GM23338 (cell line): ENCODE results near the gene CCDC175. TPM values are rescaled to one million over a fixed set of nuclear protein-coding genes. Genes with fewer than 3 reads are reported as not detected.

Experiments
- ATAC-seq: fragments of 200-7000 bp; cut with Tn5 transposase; 3 replicates; pipeline ENCODE4 v1.9.1; 2020
- DNase-seq: peaks from one replicate; pipeline ENCODE4 v3.0.0-alpha.2; 2015; ENCODE audit warnings: low spot score
- H2AFZ ChIP-seq: fragments of 200-600 bp; sonication (generic); 2 replicates; pipeline ENCODE4 v1.8.0; 2016; ENCODE audit warnings: antibody characterized with exemption, mild to moderate bottlenecking, moderate library complexity
- H3F3A ChIP-seq: fragments of 200-600 bp; sonication (generic); replicated peaks from 2 replicates; pipeline ENCODE4 v1.8.0; 2017; ENCODE audit warnings: antibody characterized with exemption, mixed run types, low read depth
- H3K27ac ChIP-seq: fragments of 200-600 bp; sonication (generic); 2 replicates; pipeline ENCODE4 v1.6.1; 2016; ENCODE audit warnings: low read depth
- H3K27me3 ChIP-seq: fragments of 200-600 bp; sonication (generic); 2 replicates; pipeline ENCODE4 v1.8.0; 2016; ENCODE audit warnings: mild to moderate bottlenecking, mixed run types, moderate library complexity; ENCODE audit not compliant: insufficient read depth
- H3K36me3 ChIP-seq: fragments of 200-600 bp; sonication (generic); 2 replicates; pipeline ENCODE4 v1.8.0; 2016; ENCODE audit warnings: mild to moderate bottlenecking; ENCODE audit not compliant: insufficient read depth
- H3K4me1 ChIP-seq: fragments of 200-600 bp; sonication (generic); 2 replicates; pipeline ENCODE4 v1.8.0; 2016; ENCODE audit warnings: mild to moderate bottlenecking, moderate library complexity; ENCODE audit not compliant: insufficient read depth
- H3K4me2 ChIP-seq: fragments of 200-600 bp; sonication (generic); 2 replicates; pipeline ENCODE4 v1.7.1; 2017; ENCODE audit warnings: mixed run types
- H3K4me3 ChIP-seq: fragments of 200-600 bp; sonication (generic); 2 replicates; pipeline ENCODE4 v1.6.1; 2016; ENCODE audit warnings: mixed run types
- H3K79me2 ChIP-seq: fragments of 200-600 bp; sonication (generic); replicated peaks from 2 replicates; pipeline ENCODE4 v1.8.0; 2017; ENCODE audit warnings: mild to moderate bottlenecking; ENCODE audit not compliant: insufficient read depth
- H3K9me2 ChIP-seq: fragments of 200-600 bp; sonication (generic); 2 replicates; pipeline ENCODE4 v1.8.0; 2017; ENCODE audit not compliant: insufficient read depth
- H4K20me1 ChIP-seq: fragments of 200-600 bp; sonication (generic); replicated peaks from 2 replicates; pipeline ENCODE4 v1.8.0; 2017; ENCODE audit warnings: mild to moderate bottlenecking; ENCODE audit not compliant: insufficient read depth
- H3K27ac Mint-ChIP-seq: 2 replicates; pipeline ENCODE4 v1.8.0; 2020; ENCODE audit warnings: inconsistent platforms, mild to moderate bottlenecking, moderate library complexity, mixed read lengths
- H3K27me3 Mint-ChIP-seq: 3 replicates; pipeline ENCODE4 v1.8.0; 2022; ENCODE audit warnings: low read depth, mild to moderate bottlenecking, moderate library complexity, mixed read lengths, inconsistent platforms; ENCODE audit not compliant: insufficient read depth, poor library complexity
- H3K36me3 Mint-ChIP-seq: 3 replicates; pipeline ENCODE4 v1.8.0; 2021; ENCODE audit warnings: low read depth, mild to moderate bottlenecking, inconsistent platforms, moderate library complexity, mixed read lengths
- H3K4me1 Mint-ChIP-seq: 3 replicates; pipeline ENCODE4 v1.8.0; 2020; ENCODE audit warnings: mild to moderate bottlenecking, inconsistent platforms, mixed read lengths
- H3K4me3 Mint-ChIP-seq: 3 replicates; pipeline ENCODE4 v1.8.0; 2021; ENCODE audit warnings: moderate library complexity, mild to moderate bottlenecking, inconsistent platforms, mixed read lengths
- H3K9me3 Mint-ChIP-seq: 3 replicates; pipeline ENCODE4 v1.8.0; 2020; ENCODE audit warnings: moderate library complexity, mild to moderate bottlenecking, inconsistent platforms, mixed read lengths
- CREB1 ChIP-seq: fragments of 250-450 bp; sonication (Bioruptor Pico); IDR thresholded peaks from 2 replicates; pipeline ENCODE4 v1.5.0; 2020; ENCODE audit warnings: low read depth, mild to moderate bottlenecking, moderate library complexity
- JUNB ChIP-seq: IDR thresholded peaks from one replicate; pipeline ENCODE4 v1.6.1; 2016; ENCODE audit warnings: antibody characterized with exemption; ENCODE audit not compliant: unreplicated experiment
- POLR2AphosphoS5 ChIP-seq: IDR thresholded peaks from 2 replicates; pipeline ENCODE4 v1.6.1; 2016; ENCODE audit warnings: antibody characterized with exemption, low read depth
- STAT1 ChIP-seq: IDR thresholded peaks from one replicate; pipeline ENCODE4 v1.6.1; 2016; ENCODE audit warnings: antibody characterized with exemption; ENCODE audit not compliant: unreplicated experiment
- ZNF114 ChIP-seq: fragments of 250-450 bp; sonication (Bioruptor Pico); IDR thresholded peaks from 2 replicates; pipeline ENCODE4 v1.5.0; 2020; ENCODE audit warnings: mild to moderate bottlenecking, moderate library complexity
- ZNF331 ChIP-seq: fragments of 250-450 bp; sonication (Bioruptor Pico); IDR thresholded peaks from 2 replicates; pipeline ENCODE4 v1.5.0; 2020; ENCODE audit warnings: low read depth, mild to moderate bottlenecking, moderate library complexity
- polyA plus RNA-seq: library from polyadenylated mRNA; unstranded; fragments of >200 nt; fragmentation: Nextera tagmentation; extraction: Ambion mirVana; gene quantifications from 2 replicates; pipeline ENCODE4 v1.2.1, GENCODE V29; 2016
- total RNA-seq: library from RNA; depleted of rRNA; stranded (reverse); fragments of >200 nt; shearing (Covaris generic); gene quantifications from 2 replicates; pipeline ENCODE4 v1.2.3, GENCODE V29; 2014
- TF ChIP-seq, protein P1 (sequence below), 2 experiments: fragments of 200-600 bp in 1 of 2; sonication (generic) in 1 of 2; conservative IDR thresholded peaks; 2 replicates each; pipeline versions ENCODE4 v1.5.1 to v1.6.1; 2016 to 2017; ENCODE audit warnings: antibody characterized with exemption in 2 of 2, low read depth in 2 of 2, mild to moderate bottlenecking in 2 of 2, moderate library complexity in 1 of 2
- TF ChIP-seq, protein P2 (sequence below): IDR thresholded peaks from 2 replicates; pipeline ENCODE4 v1.6.1; 2016; ENCODE audit warnings: antibody characterized with exemption
- TF ChIP-seq, protein P3 (sequence below): fragments of 250-450 bp; sonication (Bioruptor Pico); IDR thresholded peaks from 2 replicates; pipeline ENCODE4 v1.5.0; 2020; ENCODE audit warnings: mild to moderate bottlenecking, moderate library complexity
- TF ChIP-seq, protein P4 (sequence below): IDR thresholded peaks from one replicate; pipeline ENCODE4 v1.6.1; 2018; ENCODE audit warnings: antibody characterized with exemption; ENCODE audit not compliant: unreplicated experiment

CCDC175 gene
- total and polyA plus RNA-seq, 2 experiments from 2014 or later, result 0.50 TPM; not detected in 1

DNA sequence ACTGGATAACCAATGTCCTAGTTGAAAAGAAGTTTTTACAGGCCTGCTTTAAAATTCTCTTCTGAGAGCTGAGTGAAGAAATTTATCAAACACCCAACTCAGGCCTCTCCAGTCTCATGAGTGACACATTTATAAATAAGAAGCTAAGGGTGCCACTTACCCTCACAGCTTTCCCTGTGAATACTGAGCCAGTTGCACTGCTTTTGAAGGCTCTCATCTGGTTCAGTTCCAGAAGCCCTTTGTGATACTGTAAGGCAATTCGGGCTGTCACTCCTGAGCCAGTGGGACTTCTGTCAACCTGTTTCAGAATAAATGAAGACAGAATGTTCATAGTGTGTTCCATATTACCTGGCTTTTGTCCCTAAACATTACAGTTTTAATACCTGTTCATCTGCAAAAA is 100.9 kb downstream of the CCDC175 start:
- peaks cover 3% of the 10 kb centered on the region; the same call in 1 of the 3 replicates for H3K4me1 Mint-ChIP-seq
- H2AFZ ChIP-seq, result no peak overlapping the region
- peaks cover 2% of the 10 kb centered on the region for H3K27me3 Mint-ChIP-seq
- no peaks in the 10 kb centered on the region for H3K9me2 ChIP-seq
- ATAC-seq, result no peak
- H4K20me1 ChIP-seq, result peaks cover 11% of the 10 kb centered on the region; the same call in 1 of the 2 replicates
- H3K27ac ChIP-seq, result no peak overlapping the region
- no peak overlapping the region for H3K27ac Mint-ChIP-seq
- no peak for DNase-seq
- H3K4me2 ChIP-seq, result no peak overlapping the region
- no peaks in the 10 kb centered on the region for H3K4me1 ChIP-seq
- H3K4me3 ChIP-seq, result no peak overlapping the region
- H3K79me2 ChIP-seq, result 0 out of 2 replicates have a peak, but pooled peaks cover under 1% of the 10 kb centered on the region
- H3F3A ChIP-seq, result no peaks in the 10 kb centered on the region
- TF ChIP-seq, protein P1, sequence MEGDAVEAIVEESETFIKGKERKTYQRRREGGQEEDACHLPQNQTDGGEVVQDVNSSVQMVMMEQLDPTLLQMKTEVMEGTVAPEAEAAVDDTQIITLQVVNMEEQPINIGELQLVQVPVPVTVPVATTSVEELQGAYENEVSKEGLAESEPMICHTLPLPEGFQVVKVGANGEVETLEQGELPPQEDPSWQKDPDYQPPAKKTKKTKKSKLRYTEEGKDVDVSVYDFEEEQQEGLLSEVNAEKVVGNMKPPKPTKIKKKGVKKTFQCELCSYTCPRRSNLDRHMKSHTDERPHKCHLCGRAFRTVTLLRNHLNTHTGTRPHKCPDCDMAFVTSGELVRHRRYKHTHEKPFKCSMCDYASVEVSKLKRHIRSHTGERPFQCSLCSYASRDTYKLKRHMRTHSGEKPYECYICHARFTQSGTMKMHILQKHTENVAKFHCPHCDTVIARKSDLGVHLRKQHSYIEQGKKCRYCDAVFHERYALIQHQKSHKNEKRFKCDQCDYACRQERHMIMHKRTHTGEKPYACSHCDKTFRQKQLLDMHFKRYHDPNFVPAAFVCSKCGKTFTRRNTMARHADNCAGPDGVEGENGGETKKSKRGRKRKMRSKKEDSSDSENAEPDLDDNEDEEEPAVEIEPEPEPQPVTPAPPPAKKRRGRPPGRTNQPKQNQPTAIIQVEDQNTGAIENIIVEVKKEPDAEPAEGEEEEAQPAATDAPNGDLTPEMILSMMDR (conservative IDR thresholded peaks at IDR 0.05; ENCODE audit: low read depth in 2 of 2), result no peak
- TF ChIP-seq CREB1 (CRISPR knock-in tag), result no peak
- no peak for TF ChIP-seq ZNF331 (CRISPR knock-in tag)
- TF ChIP-seq, protein P2, sequence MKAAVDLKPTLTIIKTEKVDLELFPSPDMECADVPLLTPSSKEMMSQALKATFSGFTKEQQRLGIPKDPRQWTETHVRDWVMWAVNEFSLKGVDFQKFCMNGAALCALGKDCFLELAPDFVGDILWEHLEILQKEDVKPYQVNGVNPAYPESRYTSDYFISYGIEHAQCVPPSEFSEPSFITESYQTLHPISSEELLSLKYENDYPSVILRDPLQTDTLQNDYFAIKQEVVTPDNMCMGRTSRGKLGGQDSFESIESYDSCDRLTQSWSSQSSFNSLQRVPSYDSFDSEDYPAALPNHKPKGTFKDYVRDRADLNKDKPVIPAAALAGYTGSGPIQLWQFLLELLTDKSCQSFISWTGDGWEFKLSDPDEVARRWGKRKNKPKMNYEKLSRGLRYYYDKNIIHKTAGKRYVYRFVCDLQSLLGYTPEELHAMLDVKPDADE, result no peak
- H3K36me3 ChIP-seq, result peaks cover 19% of the 10 kb centered on the region
- H3K36me3 Mint-ChIP-seq, result peaks cover 30% of the 10 kb centered on the region
- H3K9me3 Mint-ChIP-seq, result no peaks in the 10 kb centered on the region
- H3K4me3 Mint-ChIP-seq, result no peak overlapping the region
- no peaks in the 10 kb centered on the region for H3K27me3 ChIP-seq

DNA sequence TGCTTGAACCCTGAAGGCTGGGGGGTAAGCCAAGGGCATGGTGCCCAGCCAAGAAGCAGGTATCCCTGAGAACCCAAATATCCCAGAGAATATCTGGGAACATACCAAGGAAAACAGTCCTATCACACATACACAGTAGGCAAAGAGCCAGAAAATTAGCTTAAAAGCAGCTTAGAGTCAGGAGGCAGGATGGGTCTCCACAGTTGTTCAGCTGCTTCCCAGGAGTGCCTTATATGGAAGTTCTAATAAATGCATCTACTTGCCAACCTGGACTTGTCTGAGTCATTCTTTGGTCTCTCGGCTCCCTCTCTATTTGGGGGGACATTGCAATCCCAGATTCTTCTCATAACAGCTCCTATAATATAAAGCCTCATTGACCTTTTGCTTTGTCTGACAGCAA is 102.4 kb downstream of the CCDC175 start:
- Mint-ChIP-seq H3K4me3 (no peak overlapping the region), H3K9me3 (no peaks in the 10 kb centered on the region), H3K27ac (no peak overlapping the region), H3K4me1 (no peaks in the 10 kb centered on the region), H3K36me3 (peaks cover 28% of the 10 kb centered on the region), H3K27me3 (peaks cover 2% of the 10 kb centered on the region)
- H3K27me3 ChIP-seq, result no peaks in the 10 kb centered on the region
- H3F3A ChIP-seq, result no peaks in the 10 kb centered on the region
- H3K27ac ChIP-seq, result no peak overlapping the region
- H3K79me2 ChIP-seq, result no peaks in the 10 kb centered on the region
- H3K36me3 ChIP-seq, result peaks cover 18% of the 10 kb centered on the region
- H3K4me2 ChIP-seq, result no peak overlapping the region
- DNase-seq, result no peak
- ATAC-seq, result no peak
- peaks cover 11% of the 10 kb centered on the region; the same call in 1 of the 2 replicates for H4K20me1 ChIP-seq
- no peak overlapping the region for H2AFZ ChIP-seq
- no peaks in the 10 kb centered on the region for H3K4me1 ChIP-seq
- no peak overlapping the region for H3K4me3 ChIP-seq
- no peaks in the 10 kb centered on the region for H3K9me2 ChIP-seq
- TF ChIP-seq ZNF331 (CRISPR knock-in tag) (no peak), JUNB (no peak), POLR2AphosphoS5 (no peak), ZNF114 (CRISPR knock-in tag) (no peak), STAT1 (no peak)
- TF ChIP-seq, protein P3, sequence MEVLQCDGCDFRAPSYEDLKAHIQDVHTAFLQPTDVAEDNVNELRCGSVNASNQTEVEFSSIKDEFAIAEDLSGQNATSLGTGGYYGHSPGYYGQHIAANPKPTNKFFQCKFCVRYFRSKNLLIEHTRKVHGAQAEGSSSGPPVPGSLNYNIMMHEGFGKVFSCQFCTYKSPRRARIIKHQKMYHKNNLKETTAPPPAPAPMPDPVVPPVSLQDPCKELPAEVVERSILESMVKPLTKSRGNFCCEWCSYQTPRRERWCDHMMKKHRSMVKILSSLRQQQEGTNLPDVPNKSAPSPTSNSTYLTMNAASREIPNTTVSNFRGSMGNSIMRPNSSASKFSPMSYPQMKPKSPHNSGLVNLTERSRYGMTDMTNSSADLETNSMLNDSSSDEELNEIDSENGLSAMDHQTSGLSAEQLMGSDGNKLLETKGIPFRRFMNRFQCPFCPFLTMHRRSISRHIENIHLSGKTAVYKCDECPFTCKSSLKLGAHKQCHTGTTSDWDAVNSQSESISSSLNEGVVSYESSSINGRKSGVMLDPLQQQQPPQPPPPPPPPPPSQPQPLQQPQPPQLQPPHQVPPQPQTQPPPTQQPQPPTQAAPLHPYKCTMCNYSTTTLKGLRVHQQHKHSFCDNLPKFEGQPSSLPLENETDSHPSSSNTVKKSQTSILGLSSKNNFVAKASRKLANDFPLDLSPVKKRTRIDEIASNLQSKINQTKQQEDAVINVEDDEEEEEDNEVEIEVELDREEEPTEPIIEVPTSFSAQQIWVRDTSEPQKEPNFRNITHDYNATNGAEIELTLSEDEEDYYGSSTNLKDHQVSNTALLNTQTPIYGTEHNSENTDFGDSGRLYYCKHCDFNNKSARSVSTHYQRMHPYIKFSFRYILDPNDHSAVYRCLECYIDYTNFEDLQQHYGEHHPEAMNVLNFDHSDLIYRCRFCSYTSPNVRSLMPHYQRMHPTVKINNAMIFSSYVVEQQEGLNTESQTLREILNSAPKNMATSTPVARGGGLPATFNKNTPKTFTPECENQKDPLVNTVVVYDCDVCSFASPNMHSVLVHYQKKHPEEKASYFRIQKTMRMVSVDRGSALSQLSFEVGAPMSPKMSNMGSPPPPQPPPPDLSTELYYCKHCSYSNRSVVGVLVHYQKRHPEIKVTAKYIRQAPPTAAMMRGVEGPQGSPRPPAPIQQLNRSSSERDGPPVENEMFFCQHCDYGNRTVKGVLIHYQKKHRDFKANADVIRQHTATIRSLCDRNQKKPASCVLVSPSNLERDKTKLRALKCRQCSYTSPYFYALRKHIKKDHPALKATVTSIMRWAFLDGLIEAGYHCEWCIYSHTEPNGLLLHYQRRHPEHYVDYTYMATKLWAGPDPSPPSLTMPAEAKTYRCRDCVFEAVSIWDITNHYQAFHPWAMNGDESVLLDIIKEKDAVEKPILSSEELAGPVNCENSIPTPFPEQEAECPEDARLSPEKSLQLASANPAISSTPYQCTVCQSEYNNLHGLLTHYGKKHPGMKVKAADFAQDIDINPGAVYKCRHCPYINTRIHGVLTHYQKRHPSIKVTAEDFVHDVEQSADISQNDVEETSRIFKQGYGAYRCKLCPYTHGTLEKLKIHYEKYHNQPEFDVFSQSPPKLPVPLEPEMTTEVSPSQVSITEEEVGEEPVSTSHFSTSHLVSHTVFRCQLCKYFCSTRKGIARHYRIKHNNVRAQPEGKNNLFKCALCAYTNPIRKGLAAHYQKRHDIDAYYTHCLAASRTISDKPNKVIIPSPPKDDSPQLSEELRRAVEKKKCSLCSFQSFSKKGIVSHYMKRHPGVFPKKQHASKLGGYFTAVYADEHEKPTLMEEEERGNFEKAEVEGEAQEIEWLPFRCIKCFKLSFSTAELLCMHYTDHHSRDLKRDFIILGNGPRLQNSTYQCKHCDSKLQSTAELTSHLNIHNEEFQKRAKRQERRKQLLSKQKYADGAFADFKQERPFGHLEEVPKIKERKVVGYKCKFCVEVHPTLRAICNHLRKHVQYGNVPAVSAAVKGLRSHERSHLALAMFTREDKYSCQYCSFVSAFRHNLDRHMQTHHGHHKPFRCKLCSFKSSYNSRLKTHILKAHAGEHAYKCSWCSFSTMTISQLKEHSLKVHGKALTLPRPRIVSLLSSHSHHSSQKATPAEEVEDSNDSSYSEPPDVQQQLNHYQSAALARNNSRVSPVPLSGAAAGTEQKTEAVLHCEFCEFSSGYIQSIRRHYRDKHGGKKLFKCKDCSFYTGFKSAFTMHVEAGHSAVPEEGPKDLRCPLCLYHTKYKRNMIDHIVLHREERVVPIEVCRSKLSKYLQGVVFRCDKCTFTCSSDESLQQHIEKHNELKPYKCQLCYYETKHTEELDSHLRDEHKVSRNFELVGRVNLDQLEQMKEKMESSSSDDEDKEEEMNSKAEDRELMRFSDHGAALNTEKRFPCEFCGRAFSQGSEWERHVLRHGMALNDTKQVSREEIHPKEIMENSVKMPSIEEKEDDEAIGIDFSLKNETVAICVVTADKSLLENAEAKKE (CRISPR knock-in tag), result no peak
- TF ChIP-seq, protein P4, sequence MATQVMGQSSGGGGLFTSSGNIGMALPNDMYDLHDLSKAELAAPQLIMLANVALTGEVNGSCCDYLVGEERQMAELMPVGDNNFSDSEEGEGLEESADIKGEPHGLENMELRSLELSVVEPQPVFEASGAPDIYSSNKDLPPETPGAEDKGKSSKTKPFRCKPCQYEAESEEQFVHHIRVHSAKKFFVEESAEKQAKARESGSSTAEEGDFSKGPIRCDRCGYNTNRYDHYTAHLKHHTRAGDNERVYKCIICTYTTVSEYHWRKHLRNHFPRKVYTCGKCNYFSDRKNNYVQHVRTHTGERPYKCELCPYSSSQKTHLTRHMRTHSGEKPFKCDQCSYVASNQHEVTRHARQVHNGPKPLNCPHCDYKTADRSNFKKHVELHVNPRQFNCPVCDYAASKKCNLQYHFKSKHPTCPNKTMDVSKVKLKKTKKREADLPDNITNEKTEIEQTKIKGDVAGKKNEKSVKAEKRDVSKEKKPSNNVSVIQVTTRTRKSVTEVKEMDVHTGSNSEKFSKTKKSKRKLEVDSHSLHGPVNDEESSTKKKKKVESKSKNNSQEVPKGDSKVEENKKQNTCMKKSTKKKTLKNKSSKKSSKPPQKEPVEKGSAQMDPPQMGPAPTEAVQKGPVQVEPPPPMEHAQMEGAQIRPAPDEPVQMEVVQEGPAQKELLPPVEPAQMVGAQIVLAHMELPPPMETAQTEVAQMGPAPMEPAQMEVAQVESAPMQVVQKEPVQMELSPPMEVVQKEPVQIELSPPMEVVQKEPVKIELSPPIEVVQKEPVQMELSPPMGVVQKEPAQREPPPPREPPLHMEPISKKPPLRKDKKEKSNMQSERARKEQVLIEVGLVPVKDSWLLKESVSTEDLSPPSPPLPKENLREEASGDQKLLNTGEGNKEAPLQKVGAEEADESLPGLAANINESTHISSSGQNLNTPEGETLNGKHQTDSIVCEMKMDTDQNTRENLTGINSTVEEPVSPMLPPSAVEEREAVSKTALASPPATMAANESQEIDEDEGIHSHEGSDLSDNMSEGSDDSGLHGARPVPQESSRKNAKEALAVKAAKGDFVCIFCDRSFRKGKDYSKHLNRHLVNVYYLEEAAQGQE, result no peak
